Measurements from ENCODE around the gene ZNF684.

GRCh38 chr1:40567825-40568224 is 36.4 kb downstream of the ZNF684 start:
- TF ChIP-seq CTCF (IDR thresholded peaks at IDR 0.05) (no peak), POLR2AphosphoS5 (IDR thresholded peaks at IDR 0.05) (no peak), POLR2A (IDR thresholded peaks at IDR 0.05) (no peak), EP300 (IDR thresholded peaks at IDR 0.05) (no peak)

Measured in suprapubic skin (tissue), 4 donors.